Mucosa of gallbladder (tissue), 1 donor: ENCODE data around the gene HOXA10. TPM values are rescaled to one million over a fixed set of nuclear protein-coding genes. Genes with fewer than 3 reads are reported as not detected.
A peak's percentile ranks its signal among the peaks of the same experiment; 100 is the strongest.

Source experiments
- DNase-seq: peaks from one replicate; pipeline ENCODE4 v3.0.0-alpha.2; 2020; ENCODE audit warnings: low spot score
- total RNA-seq: library from RNA; stranded (reverse); gene quantifications from one replicate; pipeline ENCODE4 v1.2.1, GENCODE V29; 2021
- donor health status: DM: no; HTN: no; CAD: no.

HOXA10 gene
- total RNA-seq, 1 donor from 2014 or later, result 0.12 TPM

DNA sequence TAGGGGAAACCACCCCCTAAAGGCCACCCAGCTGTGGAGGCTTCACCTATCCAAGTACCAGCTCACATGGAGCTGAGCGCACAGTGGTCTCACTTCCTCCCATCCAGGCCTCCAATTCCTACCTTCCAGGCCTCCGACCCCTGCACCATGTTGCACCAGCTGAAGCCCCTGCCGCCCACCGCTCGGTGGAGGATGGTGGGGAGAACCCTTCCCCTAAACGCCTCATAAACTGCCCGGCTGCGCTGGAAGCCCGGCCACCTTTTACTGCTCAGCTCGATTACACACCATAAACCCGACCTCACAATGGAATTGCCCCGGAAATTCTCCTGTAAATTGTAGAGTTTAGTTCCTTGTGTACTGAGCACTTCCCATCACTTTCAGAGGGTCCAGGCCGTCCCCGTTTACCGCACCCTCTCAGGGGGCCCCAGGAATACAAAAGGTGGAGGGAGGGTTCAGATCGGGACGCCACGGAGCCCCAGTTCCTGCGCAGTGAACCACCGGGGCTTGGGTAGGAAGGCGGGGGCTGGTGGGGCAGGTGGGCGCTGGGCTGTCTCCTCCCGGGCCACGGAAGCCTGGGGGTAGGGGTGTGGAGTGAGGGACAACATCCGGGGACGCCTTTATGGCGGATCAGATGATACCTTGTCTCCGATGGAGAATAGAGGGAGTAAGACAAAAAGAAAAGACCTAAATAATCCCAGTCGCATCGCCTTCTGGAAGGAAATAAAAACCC lies 16.3 kb downstream of the HOXA10 start:
- no peak for DNase-seq

DNA sequence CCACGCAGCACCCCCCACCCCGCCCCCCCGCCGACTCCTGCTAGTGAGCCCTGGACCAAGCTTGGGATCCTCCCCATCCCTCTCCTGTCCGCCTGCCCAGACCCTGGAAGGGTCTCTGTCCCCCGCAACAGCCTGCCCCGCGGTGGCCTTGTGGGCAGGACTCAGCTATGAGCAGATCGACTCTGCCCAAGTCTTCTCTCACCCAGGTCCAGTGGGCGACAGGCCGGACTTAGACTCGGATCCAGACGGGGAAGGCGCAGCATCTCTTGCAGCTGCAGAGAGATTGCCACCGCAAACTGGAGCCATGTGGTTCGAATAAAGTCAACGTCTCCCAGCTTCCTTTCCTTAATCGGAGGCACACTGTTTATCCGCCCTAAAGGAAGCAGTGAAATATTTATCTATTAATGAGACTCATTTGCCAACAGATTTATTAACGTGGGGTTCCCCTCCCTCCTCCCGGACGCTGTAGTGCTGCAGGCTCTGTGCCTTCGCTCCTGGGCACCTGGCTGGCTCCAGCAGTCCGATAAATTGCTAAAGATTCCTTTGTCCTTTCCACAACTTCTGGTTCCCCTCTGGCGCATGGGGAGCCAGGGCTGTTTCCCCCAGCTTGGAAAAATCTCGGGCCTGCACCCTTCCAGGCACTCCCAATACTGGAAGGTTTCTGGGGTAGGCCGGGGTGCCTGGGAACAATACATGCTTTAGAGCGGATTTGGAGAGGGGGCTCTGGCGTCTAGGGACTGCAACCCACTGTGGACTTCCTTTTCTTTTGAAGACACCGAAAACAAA lies 17.0 kb downstream of the HOXA10 start:
- DNase-seq, result no peak

GRCh38 chr7:27156508-27156898 lies 17.6 kb downstream of the HOXA10 start, which contains the start of gene HOXA7:
HOXA7 (minus strand) TSS chr7:27156675; CDS start chr7:27156545, 130 bp downstream.
- DNase-seq, result no peak

GRCh38 chr7:27155816-27156507 lies 18.2 kb downstream of the HOXA10 start:
- DNase-seq, result no peak

GRCh38 chr7:27154901-27155815 lies 19.0 kb downstream of the HOXA10 start:
- DNase-seq, result no peak

GRCh38 chr7:27154369-27154768 lies 19.8 kb downstream of the HOXA10 start:
- no peak for DNase-seq

DNA sequence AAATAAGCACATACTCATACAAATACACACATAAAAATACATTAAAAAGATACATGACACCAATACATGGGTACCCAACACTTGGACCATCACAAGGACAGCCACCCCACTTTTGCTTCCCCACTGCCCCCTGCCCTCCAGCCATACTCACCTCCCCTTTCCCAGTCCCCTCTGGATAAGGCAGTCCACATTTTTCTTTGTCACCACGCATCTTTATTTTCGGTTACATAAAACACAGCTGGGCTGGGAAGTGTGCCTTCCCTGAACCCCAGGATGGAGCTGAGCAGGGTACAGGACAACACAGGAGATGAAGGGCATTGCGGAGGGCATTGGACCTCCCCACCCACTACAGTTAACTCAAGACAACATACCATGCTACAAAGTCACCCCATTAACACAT lies 20.6 kb downstream of the HOXA10 start:
- DNase-seq, result no peak

DNA sequence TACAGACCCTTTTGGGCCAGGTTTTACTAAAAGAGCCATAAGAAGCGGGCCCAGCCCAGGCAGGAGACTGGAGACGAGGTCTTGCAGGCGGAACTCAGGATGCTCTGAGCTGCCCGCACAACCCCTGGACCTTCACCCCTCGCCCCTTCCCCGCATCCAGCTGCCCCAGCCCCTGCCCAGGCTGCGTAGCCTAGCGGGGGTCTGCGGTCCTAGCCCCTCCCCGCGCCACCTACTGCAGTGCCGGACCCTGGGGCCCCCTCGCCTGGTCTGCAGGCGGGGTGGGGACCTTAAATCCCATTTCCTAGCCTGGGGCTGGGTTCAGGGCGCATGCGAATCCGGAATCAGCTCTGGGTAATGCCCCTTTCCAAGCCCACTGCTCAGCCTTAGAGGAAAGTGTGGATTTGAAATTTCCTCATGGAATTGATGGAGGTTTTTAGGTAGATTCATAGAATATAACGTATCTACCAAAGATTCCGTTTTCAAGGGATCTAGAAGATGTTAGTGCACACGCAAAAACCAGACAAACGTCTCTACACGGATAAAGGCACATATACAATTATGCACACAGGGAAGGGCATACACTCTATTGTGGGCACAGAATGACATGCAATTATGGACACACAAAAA lies 21.2 kb downstream of the HOXA10 start:
- no peak for DNase-seq

GRCh38 chr7:27151931-27152815 lies 21.9 kb downstream of the HOXA10 start, which contains the start of gene HOXA3:
HOXA3 (minus strand) TSS chr7:27152583; CDS start chr7:27110640, 41,943 bp downstream.
- no peak for DNase-seq

DNA sequence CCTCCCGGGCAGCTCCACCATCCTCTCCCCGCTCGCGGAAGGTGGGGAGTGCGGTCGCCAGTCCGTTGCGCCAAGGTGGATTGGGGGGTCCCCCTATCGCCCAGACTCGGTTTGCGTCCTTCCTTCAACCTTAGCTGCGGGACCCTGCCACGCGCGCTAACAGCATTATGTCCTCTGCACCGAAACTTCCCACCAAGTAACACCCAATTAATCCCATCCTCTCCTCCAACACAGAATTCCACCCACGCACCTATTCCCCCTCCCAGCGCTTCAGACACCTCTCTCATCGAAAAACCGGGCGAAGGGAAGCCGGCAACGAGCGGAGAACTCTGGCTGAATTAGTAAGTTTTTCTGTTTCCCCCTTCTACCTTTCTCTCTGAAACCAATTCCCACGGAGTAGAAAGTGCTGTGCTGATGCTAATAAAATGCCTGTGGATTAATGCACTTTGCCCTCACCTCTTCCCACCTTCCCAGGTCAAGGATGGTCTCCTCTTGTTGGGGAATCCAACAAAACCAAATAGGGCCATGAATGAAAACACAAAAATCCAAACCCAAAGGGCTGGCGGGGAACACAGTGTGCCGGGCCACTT lies 22.7 kb downstream of the HOXA10 start:
- DNase-seq, result no peak

DNA sequence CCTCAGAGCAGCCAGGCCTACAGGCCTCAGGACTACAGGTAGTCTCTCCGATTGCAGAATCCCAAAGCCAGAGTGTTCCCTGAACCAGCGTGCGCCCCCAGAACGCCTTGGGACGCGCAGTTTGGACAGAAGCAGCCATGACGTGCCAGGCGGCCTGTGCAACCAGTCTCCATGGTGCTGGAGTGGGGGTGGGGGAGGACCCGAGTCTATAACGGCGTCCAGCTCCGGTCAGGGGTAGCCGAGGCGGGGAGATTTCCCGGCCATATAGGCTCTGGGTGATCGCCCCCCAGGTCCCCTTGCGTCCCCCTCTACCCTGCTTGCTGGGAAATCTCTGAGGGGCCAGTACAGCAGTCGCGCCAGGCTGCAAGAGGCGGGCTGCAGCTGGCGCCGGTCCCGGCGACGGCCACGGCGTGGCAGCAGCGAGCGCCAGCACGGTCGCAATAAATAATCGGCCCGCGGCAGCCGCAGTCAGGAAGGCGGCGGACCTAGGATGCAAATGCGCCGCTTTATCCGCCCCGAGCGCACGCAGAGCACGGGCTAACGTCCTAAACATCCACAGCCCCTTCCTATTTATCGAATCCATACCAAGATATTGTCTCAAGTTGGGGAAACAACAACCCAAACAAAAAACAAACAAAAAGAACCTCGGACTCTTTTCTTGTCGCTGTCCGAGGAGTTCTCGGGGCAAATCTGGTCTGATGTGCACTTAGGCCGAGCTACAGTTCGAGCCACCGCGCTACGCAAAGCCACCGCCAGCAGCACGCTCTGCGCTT lies 23.4 kb downstream of the HOXA10 start:
- peak; percentile 56 for DNase-seq

DNA sequence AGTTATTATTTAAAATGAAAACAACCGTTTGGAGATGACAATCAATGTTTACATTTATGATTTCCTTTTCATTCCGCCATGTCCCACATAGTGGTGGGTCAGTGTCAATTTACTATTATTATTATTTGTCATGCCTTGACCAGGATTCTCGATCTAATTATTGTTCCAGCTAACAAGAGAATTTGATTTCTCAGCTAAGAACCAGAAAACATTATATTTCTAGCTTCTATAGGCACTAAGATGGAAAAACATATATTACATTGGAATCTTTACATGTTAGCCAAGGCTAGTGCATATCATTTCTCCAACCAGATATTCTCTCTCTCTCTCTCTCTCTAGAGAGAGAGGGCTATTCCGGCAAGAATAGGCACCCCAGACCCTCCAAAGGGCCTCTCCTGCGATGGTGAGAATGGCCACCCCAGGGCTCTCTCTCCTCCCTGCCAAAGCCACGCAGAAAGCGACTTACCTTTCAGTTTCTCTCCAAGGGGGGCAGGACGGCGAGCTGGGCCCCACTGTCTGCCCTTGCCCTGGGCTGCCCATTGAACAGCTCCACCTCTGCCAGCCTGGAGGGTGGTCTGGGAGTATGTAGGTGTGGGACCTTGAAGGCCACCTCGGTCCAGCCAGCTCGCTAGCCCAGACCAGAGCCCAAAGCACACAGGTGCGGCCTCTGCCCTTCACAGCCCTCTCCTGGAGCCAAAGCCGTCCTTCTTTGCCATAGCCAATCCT lies 24.1 kb downstream of the HOXA10 start:
- no peak for DNase-seq

DNA sequence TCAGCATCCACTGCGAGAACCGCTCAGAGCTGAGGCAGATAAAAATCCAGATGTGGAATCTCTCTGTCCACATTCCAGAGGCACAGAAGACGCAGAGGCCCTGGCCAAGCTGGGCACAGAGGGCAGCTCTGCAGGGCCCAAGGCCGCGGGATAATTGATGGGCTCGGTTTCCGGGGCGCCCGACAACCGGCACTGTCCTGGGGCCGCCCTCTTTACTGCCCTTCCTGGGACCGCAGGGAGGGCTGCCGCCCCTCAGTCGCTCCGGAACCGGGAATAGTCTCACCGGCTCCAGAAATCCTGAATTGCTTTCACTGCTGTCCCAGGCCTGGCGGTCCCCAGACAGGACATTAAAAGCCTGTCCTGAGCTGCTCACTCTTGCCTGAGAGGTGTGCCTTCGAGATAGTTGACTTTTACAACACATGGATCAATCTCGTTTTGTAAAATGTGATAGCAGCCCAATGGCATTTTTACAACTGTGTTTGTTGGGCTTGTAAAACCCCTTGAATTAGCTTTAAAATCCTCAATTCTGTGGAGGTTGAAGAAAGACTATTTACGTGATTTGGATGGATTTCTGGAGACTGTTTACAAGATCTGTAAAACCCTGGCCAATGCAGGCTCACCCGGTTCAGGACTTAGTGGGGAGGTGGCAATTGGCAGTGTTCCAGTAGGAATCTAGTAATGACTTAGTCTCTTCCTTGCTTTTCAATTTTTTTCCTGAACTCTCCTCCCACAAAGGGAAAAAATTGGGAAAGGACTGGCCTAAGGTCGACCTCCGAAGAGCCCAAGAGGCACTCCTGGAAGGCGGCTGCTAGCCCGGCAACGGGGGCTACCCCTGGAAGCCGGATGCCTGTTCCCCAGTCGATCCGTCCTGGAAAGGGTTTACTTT lies 25.1 kb downstream of the HOXA10 start:
- no peak for DNase-seq

DNA sequence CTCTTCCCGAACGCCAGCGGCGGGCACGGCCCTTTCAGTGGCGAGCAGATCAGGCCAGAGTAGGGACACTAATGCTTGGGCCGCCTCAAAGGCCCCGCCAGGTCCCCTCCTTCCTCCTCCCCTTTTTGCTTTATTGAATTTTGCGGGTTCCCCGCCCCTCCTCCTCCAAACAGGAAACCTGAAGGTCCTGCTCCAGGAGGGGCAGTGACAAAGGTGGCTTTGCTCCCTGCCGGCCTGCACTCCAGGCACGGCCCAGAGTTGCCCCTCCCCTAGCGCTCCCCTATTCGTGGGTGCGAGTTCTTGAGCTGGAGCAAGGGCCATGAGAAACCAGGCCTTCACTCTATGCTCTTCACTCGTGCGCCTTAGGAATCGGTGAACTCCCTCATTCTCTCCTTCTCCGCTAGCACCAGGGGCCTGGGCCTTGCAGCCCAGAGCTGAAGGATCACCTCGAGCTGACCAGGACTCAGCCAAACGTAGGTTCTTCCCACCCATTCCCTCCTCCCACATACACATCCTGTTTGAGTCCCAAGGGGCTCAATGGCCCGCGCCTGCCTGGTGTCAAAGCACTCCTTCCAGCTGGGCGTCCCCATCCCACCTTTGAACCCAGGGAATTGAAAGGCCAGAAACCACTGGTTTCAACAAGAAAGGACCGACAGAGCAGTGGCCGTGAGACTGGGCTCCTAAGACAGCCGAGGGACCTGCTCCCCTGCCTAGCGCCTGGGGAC lies 25.9 kb downstream of the HOXA10 start:
- no peak for DNase-seq

DNA sequence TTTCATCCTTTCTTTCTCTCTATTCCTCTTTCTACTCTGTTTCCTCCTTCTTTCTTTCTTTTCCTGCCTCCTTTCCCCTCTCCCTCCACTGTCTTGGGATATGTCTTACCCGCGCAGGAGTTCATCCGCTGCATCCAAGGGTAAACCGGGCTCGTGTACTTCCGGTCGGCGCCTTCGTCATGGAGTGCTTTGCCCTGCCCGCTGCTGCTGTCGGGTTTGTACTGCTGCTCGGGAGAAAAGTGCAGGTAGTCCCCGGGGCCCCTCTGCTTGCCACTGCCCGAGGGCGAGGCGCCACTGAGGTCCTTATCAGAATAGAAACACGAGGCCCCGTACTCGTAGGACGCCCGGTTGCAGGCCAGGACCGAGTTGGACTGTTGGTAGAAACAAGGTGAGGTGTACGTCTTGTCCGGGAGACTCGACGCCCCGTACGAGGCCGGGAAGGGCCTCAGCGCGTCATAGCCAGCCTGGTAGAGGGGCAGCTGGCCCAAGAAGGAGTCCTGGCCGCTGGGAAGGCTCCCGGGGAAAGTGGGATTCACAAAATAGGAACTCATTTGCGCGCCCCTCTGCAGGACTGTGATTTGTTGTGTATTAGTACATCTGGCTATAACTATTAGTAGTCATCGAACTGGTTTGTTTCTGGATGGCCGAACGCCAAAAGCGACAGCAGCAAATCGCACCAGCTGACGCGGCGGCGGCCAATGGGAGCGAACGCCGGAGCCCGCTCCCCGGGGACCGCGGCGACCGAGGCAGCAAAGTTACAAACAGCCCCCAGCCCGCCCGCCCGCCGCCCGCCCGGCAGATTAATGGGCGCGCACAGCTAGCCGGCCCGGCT lies 26.7 kb downstream of the HOXA10 start, which contains the start of gene HOXA6:
Gene HOXA6 (minus strand): TSS at position 576 of the 832 bp plus-strand sequence. CDS start 25 bp downstream, at position 551.
- no peak for DNase-seq
